Measurements from ENCODE around the gene DPYD.

Gene DPYD

GRCh38 chr1:97120806-97121205 lies 800.0 kb downstream of the DPYD start:
- DNase-seq = no peak

GRCh38 chr1:97119260-97120158 lies 801.3 kb downstream of the DPYD start:
- DNase-seq = no peak

- DNase-seq = no peak
These were observed 806.0 kb downstream of the DPYD start for GRCh38 chr1:97114842-97115241.

- no peak for DNase-seq
These were observed 808.4 kb downstream of the DPYD start for GRCh38 chr1:97112442-97112841.

GRCh38 chr1:97108179-97108578 lies 812.7 kb downstream of the DPYD start:
- DNase-seq = no peak

GRCh38 chr1:97105531-97105930 lies 815.3 kb downstream of the DPYD start:
- no peak for DNase-seq

GRCh38 chr1:97101509-97101908 lies 819.3 kb downstream of the DPYD start:
- no peak for DNase-seq

- no peak for DNase-seq
These were observed 823.4 kb downstream of the DPYD start for GRCh38 chr1:97097404-97097925.

GRCh38 chr1:97095764-97096163 lies 825.1 kb downstream of the DPYD start:
- no peak for DNase-seq

GRCh38 chr1:97094247-97094972 lies 826.4 kb downstream of the DPYD start:
- no peak for DNase-seq

GRCh38 chr1:97093741-97094140 lies 827.1 kb downstream of the DPYD start:
- DNase-seq = no peak

GRCh38 chr1:97092824-97093223 lies 828.0 kb downstream of the DPYD start:
- DNase-seq = no peak

- no peak for DNase-seq
These were observed 829.2 kb downstream of the DPYD start for GRCh38 chr1:97091679-97092078.

GRCh38 chr1:97091263-97091662 lies 829.6 kb downstream of the DPYD start:
- DNase-seq = no peak

GRCh38 chr1:97090725-97091124 lies 830.1 kb downstream of the DPYD start:
- DNase-seq = no peak

GRCh38 chr1:97089173-97089572 lies 831.7 kb downstream of the DPYD start:
- DNase-seq = no peak

GRCh38 chr1:97088391-97088790 lies 832.4 kb downstream of the DPYD start:
- DNase-seq = no peak

- no peak for DNase-seq
These were observed 836.3 kb downstream of the DPYD start for GRCh38 chr1:97084546-97084945.

GRCh38 chr1:97082160-97082848 lies 838.5 kb downstream of the DPYD start:
- DNase-seq = no peak

GRCh38 chr1:97078872-97079271 lies 842.0 kb downstream of the DPYD start:
- no peak for DNase-seq

GRCh38 chr1:97077221-97077620 lies 843.6 kb downstream of the DPYD start:
- no peak for DNase-seq

- no peak for DNase-seq
These were observed 846.1 kb downstream of the DPYD start for GRCh38 chr1:97074771-97075170.

- no peak for DNase-seq
These were observed 846.9 kb downstream of the DPYD start for GRCh38 chr1:97073936-97074335.

Data from COR-L47 (cell line).